Peyer's patch (tissue), 4 donors: ENCODE results near the gene C9orf50.

ENCODE experiments used
- POLR2A ChIP-seq, 2 donors: fragments of 450-650 bp; IDR thresholded peaks; one replicate each; pipeline ENCODE4 v1.5.1; 2017; ENCODE audit warnings: antibody characterized with exemption in 2 of 2, mild to moderate bottlenecking in 2 of 2, moderate library complexity in 2 of 2
- TF ChIP-seq, protein P1 (sequence below), 6 experiments: fragments of 450-650 bp in 4 of 6; fragments of 200-600 bp in 2 of 6; sonication (generic) in 1 of 6; IDR thresholded peaks; one replicate each; pipeline ENCODE4 v1.5.1; 2017 to 2019; ENCODE audit warnings: antibody characterized with exemption in 6 of 6, mild to moderate bottlenecking in 3 of 6, moderate library complexity in 1 of 6

DNA sequence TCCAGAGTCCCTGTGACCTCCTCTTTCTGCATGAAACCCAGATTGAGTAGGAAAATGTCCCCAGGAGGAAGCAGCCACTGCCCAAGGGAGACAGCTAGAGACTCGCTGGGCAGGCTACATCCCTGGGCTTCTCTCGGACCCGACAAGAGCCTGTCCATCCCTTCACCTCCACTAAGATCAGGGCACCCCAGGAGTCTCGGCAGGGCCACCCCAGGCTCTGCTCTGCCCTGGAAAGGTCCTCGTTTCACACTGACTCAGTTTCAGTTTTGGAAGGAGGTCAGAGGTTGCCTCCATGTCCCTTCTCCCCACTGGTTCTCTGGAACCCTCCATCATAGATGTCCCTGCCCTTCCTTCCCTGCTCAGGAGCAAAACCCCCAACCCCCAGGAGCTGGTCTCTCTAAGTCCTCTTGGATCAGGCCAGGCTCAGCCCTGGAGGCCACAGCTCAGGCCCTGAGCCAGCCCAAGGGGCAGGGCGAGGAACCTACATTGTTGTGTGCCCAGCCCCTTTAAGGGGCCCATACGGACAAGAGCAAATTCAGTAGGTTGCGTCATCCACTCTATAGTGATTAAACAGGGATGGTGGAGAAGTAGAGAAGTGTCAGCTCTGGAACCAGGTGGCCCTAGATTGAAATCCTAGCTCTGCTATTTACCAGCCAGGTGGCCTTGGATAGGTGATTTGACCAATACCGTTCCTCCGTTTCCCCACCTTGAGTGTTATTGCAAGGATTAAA is 37.4 kb downstream of the C9orf50 start:
- TF ChIP-seq, protein P1, sequence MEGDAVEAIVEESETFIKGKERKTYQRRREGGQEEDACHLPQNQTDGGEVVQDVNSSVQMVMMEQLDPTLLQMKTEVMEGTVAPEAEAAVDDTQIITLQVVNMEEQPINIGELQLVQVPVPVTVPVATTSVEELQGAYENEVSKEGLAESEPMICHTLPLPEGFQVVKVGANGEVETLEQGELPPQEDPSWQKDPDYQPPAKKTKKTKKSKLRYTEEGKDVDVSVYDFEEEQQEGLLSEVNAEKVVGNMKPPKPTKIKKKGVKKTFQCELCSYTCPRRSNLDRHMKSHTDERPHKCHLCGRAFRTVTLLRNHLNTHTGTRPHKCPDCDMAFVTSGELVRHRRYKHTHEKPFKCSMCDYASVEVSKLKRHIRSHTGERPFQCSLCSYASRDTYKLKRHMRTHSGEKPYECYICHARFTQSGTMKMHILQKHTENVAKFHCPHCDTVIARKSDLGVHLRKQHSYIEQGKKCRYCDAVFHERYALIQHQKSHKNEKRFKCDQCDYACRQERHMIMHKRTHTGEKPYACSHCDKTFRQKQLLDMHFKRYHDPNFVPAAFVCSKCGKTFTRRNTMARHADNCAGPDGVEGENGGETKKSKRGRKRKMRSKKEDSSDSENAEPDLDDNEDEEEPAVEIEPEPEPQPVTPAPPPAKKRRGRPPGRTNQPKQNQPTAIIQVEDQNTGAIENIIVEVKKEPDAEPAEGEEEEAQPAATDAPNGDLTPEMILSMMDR (IDR thresholded peaks at IDR 0.05) = no peak
- TF ChIP-seq POLR2A (IDR thresholded peaks at IDR 0.05) = no peak
